ENCODE results near the gene ILF3.

ILF3 gene

GRCh38 chr19:10642473-10643171 lies 11.5 kb upstream of the ILF3 start:
- FAIRE-seq (no peak), DNase-seq (ENCODE audit: insufficient read length, low spot score) (no peak)
- no peak for TF ChIP-seq CTCF (IDR thresholded peaks at IDR 0.05; ENCODE audit: insufficient read depth, missing control alignments)

GRCh38 chr19:10643172-10643967 lies 10.8 kb upstream of the ILF3 start:
- TF ChIP-seq CTCF (IDR thresholded peaks at IDR 0.05; ENCODE audit: insufficient read depth, missing control alignments): no peak
- FAIRE-seq (no peak), DNase-seq (ENCODE audit: insufficient read length, low spot score) (no peak)

GRCh38 chr19:10643968-10644259 lies 10.2 kb upstream of the ILF3 start:
- TF ChIP-seq CTCF (IDR thresholded peaks at IDR 0.05; ENCODE audit: insufficient read depth, missing control alignments): no peak
- no peak for FAIRE-seq
- DNase-seq (ENCODE audit: insufficient read length, low spot score): no peak

GRCh38 chr19:10644260-10645007 lies 9.7 kb upstream of the ILF3 start:
- FAIRE-seq: no peak
- peak; percentile 88 for TF ChIP-seq CTCF (IDR thresholded peaks at IDR 0.05; ENCODE audit: insufficient read depth, missing control alignments)
- DNase-seq (ENCODE audit: insufficient read length, low spot score): peak; percentile 95

GRCh38 chr19:10646456-10647159 lies 7.5 kb upstream of the ILF3 start:
- FAIRE-seq: no peak
- TF ChIP-seq CTCF (IDR thresholded peaks at IDR 0.05; ENCODE audit: insufficient read depth, missing control alignments): no peak

GRCh38 chr19:10648360-10648759 lies 5.8 kb upstream of the ILF3 start:
- no peak for DNase-seq (ENCODE audit: insufficient read length, low spot score)
- no peak for TF ChIP-seq CTCF (IDR thresholded peaks at IDR 0.05; ENCODE audit: insufficient read depth, missing control alignments)

More at GRCh38 chr19:10646456-10647159, 7.5 kb upstream of the ILF3 start:
- DNase-seq (ENCODE audit: insufficient read length, low spot score): no peak

More at GRCh38 chr19:10648360-10648759, 5.8 kb upstream of the ILF3 start:
- FAIRE-seq: no peak

Data from D721Med (cell line).